Vein endothelial cell (primary cell): ENCODE results near the gene PPTC7. TPM values are rescaled to one million over a fixed set of nuclear protein-coding genes. Genes with fewer than 3 reads are reported as not detected.

Experiments
- small RNA-seq: library from RNA; depleted of rRNA; stranded (forward); fragments of <200 nt; gene quantifications from one replicate; pipeline ENCODE3, GENCODE V24; 2012
- total RNA-seq: library from RNA; depleted of rRNA; stranded (reverse); fragments of >200 nt; gene quantifications from 2 replicates; pipeline ENCODE4 v1.2.3, GENCODE V29; 2012

PPTC7 gene
- 11.8 and 13.9 TPM in 2 replicates for total RNA-seq

GRCh38 chr12:110583137-110584059 lies at the start of gene PPTC7:
Gene PPTC7, minus strand, starts transcription at chr12:110583318. Its CDS starts 287 bp downstream, at chr12:110583031.

GRCh38 chr12:110613771-110614684 lies 30.9 kb upstream of the PPTC7 start, which contains the start of gene TCTN1:
Gene TCTN1, plus strand, starts transcription at chr12:110614129. Its CDS starts 54 bp downstream, at chr12:110614183.

GRCh38 chr12:110501752-110502738 lies 81.1 kb downstream of the PPTC7 start, which contains the start of the genes RAD9B and VPS29:
Gene RAD9B, plus strand, starts transcription at chr12:110502331. Its CDS starts 7 bp downstream, at chr12:110502338.
Gene VPS29, minus strand, starts transcription at chr12:110502111. Its CDS starts 60 bp downstream, at chr12:110502051.

Small RNA genes within 50 kb of the gene (small RNA-seq; reads per million reads assigned to genes)
- not detected for gene RF00278
- gene RN7SL387P, result not detected

Other genes with a start within 250 kb of the PPTC7 start
- gene ANAPC7, start 179.6 kb downstream of the PPTC7 start, total RNA-seq, result 35.9 and 52.7 TPM in 2 replicates
- gene ARPC3, start 133.0 kb downstream of the PPTC7 start, total RNA-seq, result 447 and 536 TPM in 2 replicates
- gene GPN3, start 115.1 kb downstream of the PPTC7 start, total RNA-seq, result 16.7 and 26.7 TPM in 2 replicates
- 12.0 and 15.0 TPM in 2 replicates for gene FAM216A, start 114.5 kb downstream of the PPTC7 start, total RNA-seq
- gene VPS29, start 81.2 kb downstream of the PPTC7 start, total RNA-seq, result 51.0 and 85.5 TPM in 2 replicates
- 0.19 and 0.33 TPM in 2 replicates for gene RAD9B, start 81.0 kb downstream of the PPTC7 start, total RNA-seq
- 13.4 and 13.6 TPM in 2 replicates for gene TCTN1, start 30.8 kb upstream of the PPTC7 start, total RNA-seq
- 1.6 and 2.9 TPM in 2 replicates for gene HVCN1, start 105.8 kb upstream of the PPTC7 start, total RNA-seq
- gene PPP1CC, start 159.6 kb upstream of the PPTC7 start, total RNA-seq, result 111 and 145 TPM in 2 replicates